ENCODE results near the gene DBNL. TPM values are rescaled to one million over a fixed set of nuclear protein-coding genes. Genes with fewer than 3 reads are reported as not detected.

DBNL gene
- total RNA-seq, 1 experiment from 2014 or later = 85.5 TPM

DNA sequence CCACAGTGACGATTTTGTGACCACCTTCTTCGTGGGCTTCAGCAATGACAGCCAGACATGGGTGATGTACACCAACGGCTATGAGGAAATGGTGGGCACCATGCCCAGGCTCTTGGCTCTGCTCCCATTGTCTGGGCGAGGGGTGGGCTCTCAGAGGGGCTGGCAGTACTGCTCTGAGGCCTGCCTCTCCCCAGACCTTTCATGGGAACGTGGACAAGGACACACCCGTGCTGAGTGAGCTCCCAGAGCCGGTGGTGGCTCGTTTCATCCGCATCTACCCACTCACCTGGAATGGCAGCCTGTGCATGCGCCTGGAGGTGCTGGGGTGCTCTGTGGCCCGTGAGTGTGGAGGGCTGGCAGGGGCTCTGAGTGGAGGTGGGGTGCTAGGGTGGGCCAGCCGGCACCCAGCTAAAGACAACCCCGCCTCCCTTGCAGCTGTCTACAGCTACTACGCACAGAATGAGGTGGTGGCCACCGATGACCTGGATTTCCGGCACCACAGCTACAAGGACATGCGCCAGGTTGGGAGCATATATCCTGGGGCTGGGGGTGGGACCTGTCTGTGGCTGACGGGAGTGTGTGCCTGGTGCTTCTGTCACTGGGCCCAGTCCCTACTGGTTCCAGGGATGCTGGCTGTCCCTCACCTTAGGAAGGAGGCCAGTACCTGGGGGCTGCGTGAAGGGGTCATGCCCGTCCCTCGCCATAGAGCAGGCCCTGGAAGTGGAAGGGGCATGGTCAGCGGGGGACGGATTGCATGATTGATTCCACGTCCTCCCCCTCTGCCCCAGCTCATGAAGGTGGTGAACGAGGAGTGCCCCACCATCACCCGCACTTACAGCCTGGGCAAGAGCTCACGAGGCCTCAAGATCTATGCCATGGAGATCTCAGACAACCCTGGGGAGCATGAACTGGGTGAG, 66.5 kb downstream of the DBNL start:
- intact Hi-C loops (cut with micrococcal nuclease; ENCODE audit: unreplicated experiment) = no loop called here
- no peak overlapping the region for H3K27ac Mint-ChIP-seq (ENCODE audit: unreplicated experiment)
- no peaks in the 10 kb centered on the region for H3K9me3 Mint-ChIP-seq (ENCODE audit: unreplicated experiment)
- H3K36me3 Mint-ChIP-seq (ENCODE audit: insufficient read depth, unreplicated experiment) = peaks cover 19% of the 10 kb centered on the region
- no peaks in the 10 kb centered on the region; the same call in 1 of the 2 replicates for H3K27me3 ChIP-seq (replicated peaks; ENCODE audit: control insufficient read depth, insufficient read depth, low read length)
- H3K36me3 ChIP-seq (ENCODE audit: control insufficient read depth, insufficient read depth, low read length) = no peaks in the 10 kb centered on the region; the same call in 1 of the 2 replicates
- ChIA-PET POLR2A (no interaction called here), CTCF (interaction anchor here (0.6 kb wide), 1 partner anchor 90 kb away, joined by 3 read pairs; the partner anchor contains the start of gene YKT6)
- no peak overlapping the region for H3K4me3 Mint-ChIP-seq (ENCODE audit: unreplicated experiment)
- DNase-seq = no peak
- H3K27me3 Mint-ChIP-seq (ENCODE audit: insufficient read depth, unreplicated experiment) = no peaks in the 10 kb centered on the region
- no peaks in the 10 kb centered on the region for H3K4me1 Mint-ChIP-seq (ENCODE audit: low read depth, unreplicated experiment)
- no peak overlapping the region for H3K4me3 ChIP-seq (ENCODE audit: low read depth, low read length)
- H3K4me1 ChIP-seq = no peaks in the 10 kb centered on the region
- BruUV-seq (replicated peaks) = no TSS peak
- TF ChIP-seq, protein P1, sequence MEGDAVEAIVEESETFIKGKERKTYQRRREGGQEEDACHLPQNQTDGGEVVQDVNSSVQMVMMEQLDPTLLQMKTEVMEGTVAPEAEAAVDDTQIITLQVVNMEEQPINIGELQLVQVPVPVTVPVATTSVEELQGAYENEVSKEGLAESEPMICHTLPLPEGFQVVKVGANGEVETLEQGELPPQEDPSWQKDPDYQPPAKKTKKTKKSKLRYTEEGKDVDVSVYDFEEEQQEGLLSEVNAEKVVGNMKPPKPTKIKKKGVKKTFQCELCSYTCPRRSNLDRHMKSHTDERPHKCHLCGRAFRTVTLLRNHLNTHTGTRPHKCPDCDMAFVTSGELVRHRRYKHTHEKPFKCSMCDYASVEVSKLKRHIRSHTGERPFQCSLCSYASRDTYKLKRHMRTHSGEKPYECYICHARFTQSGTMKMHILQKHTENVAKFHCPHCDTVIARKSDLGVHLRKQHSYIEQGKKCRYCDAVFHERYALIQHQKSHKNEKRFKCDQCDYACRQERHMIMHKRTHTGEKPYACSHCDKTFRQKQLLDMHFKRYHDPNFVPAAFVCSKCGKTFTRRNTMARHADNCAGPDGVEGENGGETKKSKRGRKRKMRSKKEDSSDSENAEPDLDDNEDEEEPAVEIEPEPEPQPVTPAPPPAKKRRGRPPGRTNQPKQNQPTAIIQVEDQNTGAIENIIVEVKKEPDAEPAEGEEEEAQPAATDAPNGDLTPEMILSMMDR (IDR thresholded peaks at IDR 0.05; ENCODE audit: insufficient read depth in 1 of 2, low read depth in 1 of 2, low read length in 1 of 2, severe bottlenecking in 1 of 2, unreplicated experiment in 1 of 2) = no peak
- no peaks in the 10 kb centered on the region for H3K9me3 ChIP-seq

Small RNAs within 50 kb of the gene (microRNA-seq; reads per million reads assigned to microRNA genes)
- gene MIR6837 = 1.3 reads per million
- not detected for gene MIR6838

Other genes with a start within 250 kb of the DBNL start
- 143 and 150 TPM in 2 replicates for gene MRPS24, start 175.2 kb upstream of the DBNL start, total RNA-seq (2022)
- 35.2 and 36.0 TPM in 2 replicates for gene URGCP, start 138.1 kb upstream of the DBNL start, total RNA-seq (2022)
- gene UBE2D4, start 118.3 kb upstream of the DBNL start, total RNA-seq (2022) = 12.7 and 15.4 TPM in 2 replicates
- gene SPDYE1, start 46.8 kb upstream of the DBNL start, total RNA-seq (2022) = not detected in 2 replicates
- gene PGAM2, start 20.9 kb downstream of the DBNL start, total RNA-seq (2022) = not detected in 2 replicates
- 18.3 and 19.5 TPM in 2 replicates for gene POLM, start 37.8 kb downstream of the DBNL start, total RNA-seq (2022)
- gene AEBP1, start 59.6 kb downstream of the DBNL start, total RNA-seq (2022) = 0.54 TPM in 1 of 2 replicates, not detected in the other
- gene POLD2, start 78.8 kb downstream of the DBNL start, total RNA-seq (2022) = 130 and 140 TPM in 2 replicates
- 16.2 and 22.4 TPM in 2 replicates for gene MYL7, start 96.6 kb downstream of the DBNL start, total RNA-seq (2022)
- gene GCK, start 144.7 kb downstream of the DBNL start, total RNA-seq (2022) = not detected in 2 replicates
- gene YKT6, start 156.3 kb downstream of the DBNL start, total RNA-seq (2022) = 117 and 123 TPM in 2 replicates